Neutrophil (primary cell): ENCODE data around the gene TTC8.
"Not testable (repeated sequence)": the region's sequence is repeated elsewhere in the genome, so short reads cannot be mapped to it uniquely, and the experiment has no call there.

Source experiments
- H3K27ac ChIP-seq: fragments of 200-600 bp; sonication (generic); 2 replicates; pipeline ENCODE4 v1.5.1; 2016; ENCODE audit warnings: mild to moderate bottlenecking, moderate library complexity
- H3K27me3 ChIP-seq: fragments of 200-600 bp; sonication (generic); 2 replicates; pipeline ENCODE4 v1.6.0; 2016; ENCODE audit warnings: mild to moderate bottlenecking
- H3K36me3 ChIP-seq: fragments of 200-600 bp; sonication (generic); 2 replicates; pipeline ENCODE4 v1.5.1; 2017
- H3K4me1 ChIP-seq, 2 experiments: fragments of 200-600 bp in 1 of 2; sonication (generic) in 1 of 2; 1 replicate in 1 of 2; 2 replicates in 1 of 2; pipeline versions ENCODE4 v1.5.1 to v1.6.1; 2013 to 2016; ENCODE audit warnings: low read depth in 1 of 2, low read length in 1 of 2, mild to moderate bottlenecking in 1 of 2, moderate library complexity in 1 of 2; ENCODE audit not compliant: control insufficient read depth in 1 of 2, insufficient read depth in 1 of 2
- H3K4me3 ChIP-seq, 2 experiments: fragments of 200-600 bp in 1 of 2; sonication (generic) in 1 of 2; 1 replicate in 1 of 2; 2 replicates in 1 of 2; pipeline ENCODE4 v1.5.1; 2013 to 2016; ENCODE audit warnings: low read depth in 1 of 2, low read length in 1 of 2, mild to moderate bottlenecking in 1 of 2, moderate library complexity in 1 of 2
- H3K9me3 ChIP-seq: fragments of 200-600 bp; sonication (generic); 2 replicates; pipeline ENCODE4 v1.5.1; 2016
- CTCF ChIP-seq: fragments of 200-600 bp; sonication (generic); IDR thresholded peaks from 2 replicates; pipeline ENCODE4 v1.5.1; 2016; ENCODE audit warnings: antibody characterized with exemption

The TTC8 gene

GRCh38 chr14:88853129-88853528, 28.7 kb downstream of the TTC8 start:
- Histone ChIP-seq H3K27ac (no peak overlapping the region), H3K4me1 (peaks cover 26% of the 10 kb centered on the region in 2 experiments), H3K36me3 (no peaks in the 10 kb centered on the region), H3K4me3 (no peak overlapping the region), H3K27me3 (no peaks in the 10 kb centered on the region), H3K9me3 (no peaks in the 10 kb centered on the region)
- TF ChIP-seq CTCF = no peak

- no peaks in the 10 kb centered on the region for H3K9me3 ChIP-seq
- TF ChIP-seq CTCF = no peak
- H3K4me3 ChIP-seq = no peak overlapping the region
These were observed 32.4 kb downstream of the TTC8 start for GRCh38 chr14:88856786-88857366.

GRCh38 chr14:88857861-88858260, 33.4 kb downstream of the TTC8 start:
- H3K4me3 ChIP-seq, H3K4me1 ChIP-seq, H3K9me3 ChIP-seq, H3K36me3 ChIP-seq, H3K27ac ChIP-seq, H3K27me3 ChIP-seq: not testable (repeated sequence)

More at GRCh38 chr14:88856786-88857366, 32.4 kb downstream of the TTC8 start:
- Histone ChIP-seq H3K36me3 (peaks cover 8% of the 10 kb centered on the region), H3K27ac (no peak overlapping the region), H3K4me1 (no peaks in the 10 kb centered on the region), H3K27me3 (no peaks in the 10 kb centered on the region)

GRCh38 chr14:88859118-88859517, 34.7 kb downstream of the TTC8 start:
- not testable (repeated sequence) for H3K4me3 ChIP-seq, H3K27me3 ChIP-seq, H3K9me3 ChIP-seq, H3K4me1 ChIP-seq, H3K27ac ChIP-seq
- H3K36me3 ChIP-seq = peaks cover 12% of the 10 kb centered on the region

- H3K4me1 ChIP-seq = no peaks in the 10 kb centered on the region
- H3K4me3 ChIP-seq = no peak overlapping the region
- no peak overlapping the region for H3K27ac ChIP-seq
- H3K27me3 ChIP-seq = no peaks in the 10 kb centered on the region
- peaks cover 12% of the 10 kb centered on the region for H3K36me3 ChIP-seq
- no peaks in the 10 kb centered on the region for H3K9me3 ChIP-seq
- TF ChIP-seq CTCF = no peak
These were observed 38.7 kb downstream of the TTC8 start for GRCh38 chr14:88863167-88863566.

GRCh38 chr14:88864198-88864597, 39.7 kb downstream of the TTC8 start:
- Histone ChIP-seq H3K27me3 (no peaks in the 10 kb centered on the region), H3K36me3 (peaks cover 7% of the 10 kb centered on the region), H3K4me1 (no peaks in the 10 kb centered on the region), H3K27ac (no peak overlapping the region), H3K4me3 (no peak overlapping the region), H3K9me3 (no peaks in the 10 kb centered on the region)
- no peak for TF ChIP-seq CTCF

GRCh38 chr14:88866305-88866704, 41.9 kb downstream of the TTC8 start:
- no peaks in the 10 kb centered on the region for H3K27me3 ChIP-seq
- no peaks in the 10 kb centered on the region for H3K9me3 ChIP-seq
- peaks cover 17% of the 10 kb centered on the region for H3K36me3 ChIP-seq
- no peak for TF ChIP-seq CTCF
- no peaks in the 10 kb centered on the region for H3K4me1 ChIP-seq
- H3K27ac ChIP-seq = no peak overlapping the region
- H3K4me3 ChIP-seq = no peak overlapping the region
